Pancreas (tissue), 10 donors: Measurements from ENCODE around the gene CDC37L1. TPM values are rescaled to one million over a fixed set of nuclear protein-coding genes. Genes with fewer than 3 reads are reported as not detected.
"Not testable (repeated sequence)": the region's sequence is repeated elsewhere in the genome, so short reads cannot be mapped to it uniquely, and the experiment has no call there.

ENCODE experiments used
- ATAC-seq, 4 donors: fragments of 200-7000 bp; cut with Tn5 transposase; one replicate each; pipeline versions ENCODE4 v1.8.0 to v1.9.1; 2020; ENCODE audit warnings: mild to moderate bottlenecking in 4 of 4, moderate library complexity in 4 of 4
- DNase-seq, 6 donors: peaks; one replicate each; pipeline ENCODE4 v3.0.0-alpha.2; 2020
- FAIRE-seq: peaks from 2 replicates; lab custom pipeline; 2012; peaks lifted over from hg19 to GRCh38; lab: Jason Lieb, UNC
- H3K27ac ChIP-seq, 4 donors: fragments of 200-600 bp; sonication (generic); 1 replicate in 3 of 4; 2 replicates in 1 of 4; pipeline versions ENCODE4 v1.5.0 to v1.8.0; 2020
- H3K27me3 ChIP-seq, 4 donors: fragments of 200-600 bp; one replicate each; pipeline ENCODE4 v1.8.0; 2021
- H3K36me3 ChIP-seq, 3 donors: fragments of 200-600 bp; sonication (generic) in 1 of 3; one replicate each; pipeline versions ENCODE4 v1.5.0 to v1.8.0; 2020 to 2021
- H3K4me1 ChIP-seq, 3 donors: fragments of 200-600 bp; one replicate each; pipeline ENCODE4 v1.8.0; 2021
- H3K4me3 ChIP-seq, 4 donors: fragments of 200-600 bp; sonication (generic) in 2 of 4; one replicate each; pipeline versions ENCODE4 v1.5.0 to v1.8.0; 2020 to 2021
- H3K9me3 ChIP-seq, 4 donors: fragments of 200-600 bp; one replicate each; pipeline ENCODE4 v1.8.0; 2021
- CTCF ChIP-seq, 4 donors: fragments of 200-600 bp; sonication (generic) in 3 of 4; IDR thresholded peaks; one replicate each; pipeline versions ENCODE4 v1.5.0 to v1.8.0; 2021; ENCODE audit warnings: antibody characterized with exemption in 4 of 4
- WGBS, 2 donors: extraction: QIAGEN DNeasy Blood & Tissue Kit; methylation state at CpG; one replicate each; pipeline ENCODE4 v1.1.7; 2013; 5-methylcytosine and 5-hydroxymethylcytosine counted together
- intact Hi-C, 3 donors: fragments of 100-400 bp; cut with DNase I; formaldehyde crosslinking; loops; one replicate each; pipeline versions ENCODE4 v1.11.1 to v1.14.2; 2022
- polyA plus RNA-seq, 2 donors: library from polyadenylated mRNA; stranded (reverse); fragments of 200-250 nt; gene quantifications; one replicate each; pipeline ENCODE4 v1.2.3, GENCODE V29; 2013
- total RNA-seq, 6 donors: library from RNA; stranded (reverse); fragmentation: NEBNext Ultra II Directional in 4 of 6; extraction: Animal tissue kit (Norgen Biotek cat#: 25700) in 4 of 6; gene quantifications; one replicate each; pipeline versions ENCODE4 v1.2.1 to v1.2.4, GENCODE V29; 2021 to 2023
- donor health status: healthy with polysubstance abuse.
- donor health status: DM: no; HTN: no; CAD: no; lungs with moderate emphysema.
- donor health status: DM: no; HTN: no; CAD: no.
- donor health status: control.
- donor health status: control.
- donor health status: Bipolar disorder and iron deficiency.
- donor health status: DM: yes; HTN: yes; CAD: no.
- donor health status: DM: no; HTN: no; CAD: no.
- donor health status: DM: no; HTN: no; CAD: no.
- donor health status: DM: yes; HTN: yes; CAD: no.

Gene CDC37L1
- total and polyA plus RNA-seq, 8 donors: 5.4 to 13.4 (median 11.0) TPM

- FAIRE-seq (no peak), DNase-seq (no peak), ATAC-seq (peak in 3 of 4 donors; percentile 46 to 50 (median 49))
- no peak for TF ChIP-seq CTCF (IDR thresholded peaks at IDR 0.05)
- H3K27me3 ChIP-seq: no peaks in the 10 kb centered on the region
- H3K36me3 ChIP-seq: peaks cover 0 to 8% (median 0%) of the 10 kb centered on the region in 3 donors
- 57 to 65% methylated on average over 4 of the region's 4 CpGs for WGBS, 2 donors
- H3K9me3 ChIP-seq: no peaks in the 10 kb centered on the region
- no peak overlapping the region for H3K4me3 ChIP-seq
- H3K4me1 ChIP-seq: peaks cover 7 to 26% (median 10%) of the 10 kb centered on the region in 3 donors
- intact Hi-C loops: no loop called here
- peak overlapping the region in 2 of 4 donors; percentile 56 to 63 for H3K27ac ChIP-seq
Measured at GRCh38 chr9:4657426-4658159, 21.8 kb upstream of the CDC37L1 start.

DNA sequence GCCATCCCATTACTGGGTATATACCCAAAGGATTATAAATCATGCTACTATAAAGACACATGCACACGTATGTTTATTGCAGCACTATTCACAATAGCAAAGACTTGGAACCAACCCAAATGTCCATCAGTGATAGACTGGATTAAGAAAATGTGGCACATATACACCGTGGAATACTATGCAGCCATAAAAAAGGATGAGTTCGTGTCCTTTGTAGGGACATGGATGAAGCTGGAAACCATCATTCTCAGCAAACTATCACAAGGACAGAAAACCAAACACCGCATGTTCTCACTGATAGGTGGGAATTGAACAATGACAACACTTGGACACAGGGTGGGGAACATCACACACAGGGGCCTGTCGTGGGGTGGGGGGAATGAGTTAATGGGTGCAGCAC, 18.7 kb upstream of the CDC37L1 start:
- H3K27me3 ChIP-seq, H3K4me3 ChIP-seq, ATAC-seq, H3K9me3 ChIP-seq, H3K36me3 ChIP-seq, DNase-seq, FAIRE-seq, intact Hi-C loops: not testable (repeated sequence)
- H3K27ac ChIP-seq: peak overlapping the region in 1 of 4 donors; percentile 97
- peaks cover 7 to 43% (median 21%) of the 10 kb centered on the region in 3 donors for H3K4me1 ChIP-seq
- WGBS, 2 donors: 79 to 86% methylated on average over 4 of the region's 5 CpGs

DNA sequence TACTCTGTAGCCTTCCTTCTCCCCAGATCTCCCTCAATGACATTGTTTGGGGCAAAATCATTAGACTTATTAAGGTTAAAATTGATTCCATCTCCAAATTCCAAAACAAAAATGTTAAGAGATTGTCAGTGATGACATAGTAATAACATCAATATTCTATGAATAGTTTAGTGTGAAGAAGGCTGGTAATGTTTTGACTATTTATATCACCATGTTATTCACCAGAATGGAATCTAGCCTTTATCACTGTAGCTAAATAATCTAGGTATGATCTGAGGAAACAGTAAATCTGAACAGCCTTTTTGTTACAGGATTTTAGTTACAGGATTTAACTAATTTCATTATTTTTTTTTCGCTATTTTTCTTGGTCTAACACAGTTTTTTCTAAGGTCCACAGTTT, 18.2 kb upstream of the CDC37L1 start:
- 88 to 94% methylated on average over 1 of the region's 1 CpG for WGBS, 2 donors
- no peak for TF ChIP-seq CTCF (IDR thresholded peaks at IDR 0.05)
- no peak for DNase-seq
- H3K27me3 ChIP-seq: no peaks in the 10 kb centered on the region
- H3K27ac ChIP-seq: peak overlapping the region in 2 of 4 donors; percentile 97
- intact Hi-C loops: no loop called here
- no peaks in the 10 kb centered on the region for H3K9me3 ChIP-seq
- H3K4me3 ChIP-seq: no peak overlapping the region
- no peaks in the 10 kb centered on the region for H3K36me3 ChIP-seq
- no peak for ATAC-seq
- peaks cover 7 to 43% (median 21%) of the 10 kb centered on the region in 3 donors for H3K4me1 ChIP-seq
- FAIRE-seq: no peak

DNA sequence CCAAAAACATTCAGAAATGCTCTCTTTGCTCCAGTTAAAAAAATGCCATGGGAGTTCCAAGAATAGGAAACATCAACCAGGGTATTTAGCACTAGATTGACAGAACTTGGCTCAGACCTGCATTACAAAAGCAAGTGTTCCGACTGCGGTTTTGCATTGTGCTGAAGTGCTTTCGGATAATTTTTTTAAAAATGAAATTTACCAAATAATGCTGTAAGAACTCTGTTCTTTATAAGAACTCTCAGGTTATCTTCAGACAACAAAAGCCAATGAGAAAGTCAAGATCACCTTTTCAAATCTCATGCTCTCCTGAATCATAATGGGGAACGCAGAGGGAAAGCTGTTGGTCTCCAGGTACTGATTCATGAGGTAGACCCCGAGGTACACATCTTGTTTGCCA, 17.8 kb upstream of the CDC37L1 start:
- peak overlapping the region; percentile 94 to 97 (median 96) for H3K27ac ChIP-seq
- 11 to 12% methylated on average over 5 of the region's 5 CpGs for WGBS, 2 donors
- ATAC-seq (no peak), DNase-seq (no peak), FAIRE-seq (no peak)
- intact Hi-C loops: no loop called here
- H3K4me3 ChIP-seq: peak overlapping the region in 3 of 4 donors; percentile 86 to 95 (median 90)
- TF ChIP-seq CTCF (IDR thresholded peaks at IDR 0.05): no peak
- H3K27me3 ChIP-seq: no peaks in the 10 kb centered on the region
- no peaks in the 10 kb centered on the region for H3K9me3 ChIP-seq
- H3K4me1 ChIP-seq: peaks cover 7 to 44% (median 22%) of the 10 kb centered on the region in 3 donors
- no peaks in the 10 kb centered on the region for H3K36me3 ChIP-seq

GRCh38 chr9:4662108-4662988, 17.0 kb upstream of the CDC37L1 start, which contains the start of gene PLPP6:
Gene PLPP6 (plus strand): TSS chr9:4662294. CDS start chr9:4662376, 82 bp downstream.
- H3K4me1 ChIP-seq: peaks cover 7 to 43% (median 28%) of the 10 kb centered on the region in 3 donors
- intact Hi-C loops: no loop called here
- no peak for FAIRE-seq

More at GRCh38 chr9:4662108-4662988, 17.0 kb upstream of the CDC37L1 start, which contains the start of gene PLPP6:
- H3K9me3 ChIP-seq: no peaks in the 10 kb centered on the region
- H3K27me3 ChIP-seq: no peaks in the 10 kb centered on the region
- H3K27ac ChIP-seq: peak within 1 kb of the TSS; percentile 94 to 97 (median 96)
- H3K4me3 ChIP-seq: peak within 1 kb of the TSS; percentile 86 to 95 (median 88)
- H3K36me3 ChIP-seq: no peaks in the 10 kb centered on the region
- peak; percentile 82 to 90 (median 86) for ATAC-seq
- TF ChIP-seq CTCF (IDR thresholded peaks at IDR 0.05): peak; percentile 14 to 34 (median 26)
- peak; percentile 91 to 96 (median 93) for DNase-seq
- 0 to 1% methylated on average over 62 to 70 of the region's 70 CpGs for WGBS, 2 donors
